ENCODE data around the gene HYAL1.
"Not testable (repeated sequence)": the region's sequence is repeated elsewhere in the genome, so short reads cannot be mapped to it uniquely, and the experiment has no call there.

Gene HYAL1

GRCh38 chr3:50316657-50317242, 13.4 kb upstream of the HYAL1 start:
- DNase-seq = peak; percentile 37

DNA sequence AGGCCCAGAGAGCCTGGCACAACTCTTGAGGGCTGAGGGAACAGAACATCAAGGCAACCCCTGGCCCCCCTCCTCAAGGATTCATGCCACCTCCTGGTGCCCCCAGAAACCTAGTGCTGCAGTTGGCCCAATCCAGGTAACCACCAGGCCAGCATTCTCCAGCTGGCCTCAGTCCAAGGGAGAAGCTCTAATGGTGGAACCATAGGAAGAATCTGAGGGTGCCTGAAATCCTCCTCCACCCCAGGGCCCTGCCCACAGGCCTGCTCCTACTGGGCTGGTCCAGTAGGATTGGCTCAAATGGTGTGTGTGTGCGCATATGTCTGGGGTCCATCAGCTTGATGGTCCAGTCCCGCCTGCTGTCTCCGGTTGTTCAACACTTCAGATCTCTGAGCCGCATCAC, 11.4 kb upstream of the HYAL1 start:
- peak; percentile 21 for DNase-seq

GRCh38 chr3:50314342-50314741, 11.0 kb upstream of the HYAL1 start:
- no peak for DNase-seq

GRCh38 chr3:50312041-50312440, 8.7 kb upstream of the HYAL1 start:
- not testable (repeated sequence) for DNase-seq

- DNase-seq = no peak
Observed at GRCh38 chr3:50304601-50305000, 1.2 kb upstream of the HYAL1 start.

- peak; percentile 31 for DNase-seq
Observed at GRCh38 chr3:50302095-50303012, 1.0 kb downstream of the HYAL1 start.

- DNase-seq = peak; percentile 29
Observed at GRCh38 chr3:50300681-50301254, 2.6 kb downstream of the HYAL1 start.

GRCh38 chr3:50299929-50300680, 3.3 kb downstream of the HYAL1 start:
- peak; percentile 35 for DNase-seq

GRCh38 chr3:50299638-50299928, 3.8 kb downstream of the HYAL1 start:
- DNase-seq = no peak

DNA sequence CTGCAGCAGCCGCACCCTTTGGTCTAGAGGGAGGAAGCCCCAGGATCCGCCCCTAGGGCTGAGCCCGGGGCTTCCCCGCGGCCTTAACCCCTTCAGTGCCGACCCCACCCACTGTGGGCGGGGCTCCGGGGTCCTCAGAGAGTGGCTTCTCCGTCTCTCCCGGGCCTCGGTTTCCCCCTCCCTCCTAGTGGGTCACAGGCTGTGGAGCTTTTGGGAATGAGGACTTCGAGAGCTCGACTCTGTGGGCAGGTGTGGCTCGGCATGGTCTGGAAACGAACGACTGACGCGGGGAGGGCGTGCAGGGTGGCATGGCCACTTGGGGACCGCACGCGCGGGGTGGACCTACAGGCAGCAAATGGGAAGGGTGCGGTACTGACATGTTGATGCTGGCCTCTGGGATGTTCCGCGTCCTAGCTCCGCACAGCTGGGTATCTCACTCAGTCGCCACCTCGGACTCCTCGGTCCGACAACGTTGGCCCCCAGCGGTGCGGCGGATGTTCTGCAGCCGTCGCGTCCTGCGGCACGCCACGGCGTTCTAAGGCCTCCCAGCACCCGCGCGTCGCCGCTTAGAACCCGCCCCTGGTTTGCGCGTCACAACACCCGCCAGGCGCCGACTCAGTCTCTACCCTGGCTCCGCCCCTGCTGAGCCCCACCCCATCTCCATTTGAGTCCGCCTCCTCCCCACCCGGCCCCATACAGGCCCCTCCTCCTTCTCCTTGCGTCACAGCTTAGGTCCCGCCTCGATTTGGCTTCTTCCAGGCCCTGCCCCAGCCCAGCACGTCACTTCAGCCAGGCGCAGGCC, 4.3 kb downstream of the HYAL1 start, which contains the start of the genes HYAL3 and NAA80:
Gene HYAL3, minus strand, starts transcription at position 570 of the 802 bp plus-strand sequence. CDS start 3,803 bp downstream, outside the sequence.
Gene NAA80, minus strand, starts transcription at position 570 of the 802 bp plus-strand sequence. CDS start 1,942 bp downstream, outside the sequence.
- peak; percentile 100 for DNase-seq

GRCh38 chr3:50297896-50298725, 5.3 kb downstream of the HYAL1 start:
- DNase-seq = peak; percentile 36

GRCh38 chr3:50297384-50297775, 6.0 kb downstream of the HYAL1 start:
- peak; percentile 33 for DNase-seq

DNA sequence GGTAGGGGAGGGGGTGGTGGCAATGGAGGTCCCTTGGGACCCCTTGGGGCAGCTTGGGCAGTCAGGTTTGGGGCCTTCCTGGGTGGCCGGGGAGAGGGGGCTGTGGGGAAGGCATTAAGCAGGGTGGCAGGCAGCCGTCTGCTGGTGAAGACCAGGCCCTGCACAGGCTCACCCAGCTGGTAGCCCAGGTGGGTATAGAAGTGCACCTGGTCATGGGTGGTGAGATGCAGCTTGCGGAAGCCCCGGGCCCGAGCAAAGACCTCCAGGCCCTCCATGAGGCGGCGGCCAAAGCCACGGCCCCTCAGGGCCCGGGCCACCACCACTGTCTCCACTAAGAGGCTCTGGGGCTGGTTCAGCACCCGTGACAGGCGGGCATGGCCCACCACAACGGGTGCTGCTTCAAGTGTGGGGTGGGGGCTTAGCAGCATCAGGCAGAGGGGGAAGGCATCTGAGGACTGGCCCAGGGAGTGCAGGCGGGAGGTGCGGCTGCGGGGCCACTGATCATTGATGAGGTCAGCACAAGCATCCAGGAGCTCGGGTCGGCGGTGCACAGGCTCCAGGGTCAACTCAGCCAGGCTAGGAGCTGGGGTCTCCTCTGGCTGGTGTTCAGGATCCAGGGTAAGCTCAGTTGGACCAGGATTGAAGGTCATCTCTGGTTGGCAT, 6.5 kb downstream of the HYAL1 start:
- peak; percentile 46 for DNase-seq

GRCh38 chr3:50295553-50296431, 7.6 kb downstream of the HYAL1 start:
- peak; percentile 32 for DNase-seq

DNA sequence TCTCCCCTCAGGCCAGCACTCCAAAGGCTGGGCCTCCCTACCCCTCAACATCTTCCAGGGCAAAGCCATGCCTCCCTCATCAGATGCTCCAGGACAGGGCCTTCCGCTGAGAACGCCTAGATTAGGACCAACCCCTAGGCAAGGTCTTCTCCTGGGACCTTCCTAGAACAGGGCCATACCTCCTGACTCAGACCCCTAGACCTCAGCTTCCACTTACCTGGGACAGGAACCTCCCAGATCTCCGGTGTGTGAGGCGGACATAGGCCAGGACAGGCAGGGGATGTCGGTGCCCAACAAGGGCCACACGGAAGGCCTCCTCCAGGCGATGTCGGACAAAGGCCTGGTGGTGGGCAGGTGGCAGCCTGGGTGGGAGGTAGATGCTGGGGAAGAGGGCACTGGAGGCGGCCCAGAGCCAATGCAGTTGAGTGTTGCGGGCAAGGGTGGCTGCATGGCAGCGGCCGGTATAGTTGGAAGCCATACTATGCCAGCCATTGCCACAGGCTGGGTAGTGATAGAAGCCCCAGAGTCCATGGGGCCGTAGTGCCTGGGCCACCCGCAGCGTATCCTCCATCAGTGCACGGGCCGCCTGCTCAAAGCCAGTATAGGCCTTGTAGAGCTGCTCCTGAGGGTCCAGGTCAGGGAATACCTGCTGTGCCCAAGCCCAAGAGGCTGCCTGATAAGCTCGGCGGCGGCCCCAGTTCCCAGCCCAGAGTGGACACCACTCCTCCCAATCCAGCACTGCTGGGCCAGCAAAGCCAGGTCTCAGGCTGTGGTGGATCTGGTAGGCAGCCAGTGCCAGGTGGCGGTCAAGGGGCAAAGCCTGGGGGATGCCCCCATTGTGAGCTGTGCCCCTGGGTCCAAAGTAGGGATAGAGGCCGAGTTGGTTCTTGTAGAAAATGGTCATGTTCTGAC, 8.6 kb downstream of the HYAL1 start:
- DNase-seq = peak; percentile 33

GRCh38 chr3:50294089-50294488, 9.3 kb downstream of the HYAL1 start:
- DNase-seq = no peak

- DNase-seq = peak; percentile 33
Observed at GRCh38 chr3:50293079-50293801, 10.1 kb downstream of the HYAL1 start.

All from left hindlimb (tissue), 1 donor.